ENCODE measurements around the gene TYW1. TPM values are rescaled to one million over a fixed set of nuclear protein-coding genes. Genes with fewer than 3 reads are reported as not detected.
"Not testable (repeated sequence)": the region's sequence is repeated elsewhere in the genome, so short reads cannot be mapped to it uniquely, and the experiment has no call there.

Gene TYW1
- total and polyA plus RNA-seq, 4 donors, result 3.9 to 15.9 (median 10.0) TPM

DNA sequence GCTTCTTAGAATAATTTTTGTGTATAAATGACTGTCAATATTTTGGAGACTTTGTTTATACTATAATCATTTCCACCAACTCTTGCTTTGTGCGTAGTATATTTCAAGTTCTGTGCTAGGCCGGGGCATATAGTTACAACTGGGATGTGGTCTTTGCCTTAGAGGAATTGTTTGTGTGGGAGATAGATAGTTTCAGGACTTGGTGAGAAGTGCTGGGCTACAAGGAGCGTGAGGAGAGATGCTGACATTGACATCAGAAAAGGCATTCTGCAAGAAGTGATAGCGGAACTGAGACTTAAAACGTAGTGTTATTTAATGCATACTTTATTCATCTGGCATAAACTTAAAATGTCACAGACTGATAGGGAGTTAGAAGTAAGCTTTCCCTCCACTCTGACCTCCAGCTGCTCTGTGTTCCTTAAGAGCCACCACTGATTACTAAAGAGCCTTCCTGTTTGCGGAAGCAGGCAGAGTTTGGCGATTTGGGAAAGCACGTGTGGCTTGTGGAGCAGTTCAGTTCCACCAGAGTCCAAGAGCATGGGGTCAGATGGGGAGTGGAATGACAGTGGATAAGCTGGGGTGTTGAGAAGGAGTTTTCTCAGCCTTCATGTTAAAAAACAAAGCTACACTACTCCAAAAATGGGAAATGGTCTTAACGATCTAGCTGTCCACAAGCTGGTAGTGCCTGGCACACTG lies 146.6 kb downstream of the TYW1 start:
- H3K4me3 ChIP-seq (ENCODE audit: low read length in 2 of 2); intact Hi-C loops (cut with DNase I); DNase-seq; H3K9me3 ChIP-seq (ENCODE audit: control insufficient read depth, low read length); ATAC-seq (ENCODE audit: low FRiP score); H3K4me1 ChIP-seq (ENCODE audit: control insufficient read depth in 1 of 2, insufficient read depth in 2 of 2, low read length in 2 of 2); H3K27ac ChIP-seq (ENCODE audit: low read depth in 1 of 2, low read length in 2 of 2); H3K36me3 ChIP-seq (ENCODE audit: control insufficient read depth in 1 of 2, insufficient read depth in 2 of 2, low read length in 1 of 2); H3K27me3 ChIP-seq (ENCODE audit: control insufficient read depth in 1 of 2, insufficient read depth in 2 of 2, low read length in 1 of 2): not testable (repeated sequence)
- WGBS, 2 donors, result 67 to 79% methylated on average over 9 of the region's 9 CpGs

GRCh38 chr7:67145581-67146193 lies 149.1 kb downstream of the TYW1 start:
- H3K27ac ChIP-seq (ENCODE audit: low read depth in 1 of 2, low read length in 2 of 2); DNase-seq; H3K27me3 ChIP-seq (ENCODE audit: control insufficient read depth in 1 of 2, insufficient read depth in 2 of 2, low read length in 1 of 2); H3K4me1 ChIP-seq (ENCODE audit: control insufficient read depth in 1 of 2, insufficient read depth in 2 of 2, low read length in 2 of 2); H3K9me3 ChIP-seq (ENCODE audit: control insufficient read depth, low read length); ATAC-seq (ENCODE audit: low FRiP score); H3K36me3 ChIP-seq (ENCODE audit: control insufficient read depth in 1 of 2, insufficient read depth in 2 of 2, low read length in 1 of 2); intact Hi-C loops (cut with DNase I); H3K4me3 ChIP-seq (ENCODE audit: low read length in 2 of 2): not testable (repeated sequence)
- 95 to 98% methylated on average over 3 of the region's 3 CpGs for WGBS, 2 donors

DNA sequence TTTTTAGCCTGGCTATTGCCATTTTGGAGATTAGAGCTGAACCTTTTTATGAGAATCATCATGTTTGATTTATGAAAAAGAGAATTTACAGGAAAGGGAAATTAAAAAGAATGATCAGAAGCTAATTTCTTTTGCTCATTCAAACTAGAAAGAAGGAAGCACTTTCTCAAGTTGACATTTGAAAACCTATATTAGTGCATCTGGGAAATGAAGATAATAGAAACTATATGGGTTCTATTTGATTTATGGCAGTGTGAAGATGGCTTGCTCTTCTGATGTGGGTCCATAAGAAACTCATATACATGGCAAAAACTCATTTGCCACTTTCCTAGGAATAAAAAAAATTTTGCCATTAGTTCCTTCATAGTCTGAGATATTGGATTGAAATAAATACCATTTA lies 152.5 kb downstream of the TYW1 start:
- intact Hi-C loops (cut with DNase I); H3K4me1 ChIP-seq (ENCODE audit: control insufficient read depth in 1 of 2, insufficient read depth in 2 of 2, low read length in 2 of 2); DNase-seq; H3K4me3 ChIP-seq (ENCODE audit: low read length in 2 of 2); H3K27ac ChIP-seq (ENCODE audit: low read depth in 1 of 2, low read length in 2 of 2); H3K27me3 ChIP-seq (ENCODE audit: control insufficient read depth in 1 of 2, insufficient read depth in 2 of 2, low read length in 1 of 2); ATAC-seq (ENCODE audit: low FRiP score); H3K36me3 ChIP-seq (ENCODE audit: control insufficient read depth in 1 of 2, insufficient read depth in 2 of 2, low read length in 1 of 2); H3K9me3 ChIP-seq (ENCODE audit: control insufficient read depth, low read length): not testable (repeated sequence)

DNA sequence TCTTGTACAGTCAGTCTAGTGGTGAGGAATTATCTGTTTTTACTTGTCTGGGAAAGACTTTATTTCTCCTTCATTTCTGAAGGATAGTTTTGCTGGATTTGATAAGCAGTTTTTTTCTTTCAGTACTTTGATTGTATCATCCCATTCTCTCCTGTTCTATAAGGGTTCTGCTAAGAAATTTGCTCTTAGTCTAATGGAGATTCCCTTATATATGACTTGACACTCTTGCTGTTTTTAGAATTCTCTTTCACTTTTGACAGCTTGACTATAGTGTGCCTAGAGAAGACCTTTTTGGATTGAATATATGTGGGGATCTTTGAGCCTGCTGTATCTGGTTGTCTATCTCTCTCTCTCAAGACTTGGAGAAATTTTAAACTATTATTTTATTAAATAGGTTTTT lies 157.7 kb downstream of the TYW1 start:
- intact Hi-C loops (cut with DNase I); DNase-seq; H3K4me1 ChIP-seq (ENCODE audit: control insufficient read depth in 1 of 2, insufficient read depth in 2 of 2, low read length in 2 of 2); H3K36me3 ChIP-seq (ENCODE audit: control insufficient read depth in 1 of 2, insufficient read depth in 2 of 2, low read length in 1 of 2); H3K4me3 ChIP-seq (ENCODE audit: low read length in 2 of 2); H3K27me3 ChIP-seq (ENCODE audit: control insufficient read depth in 1 of 2, insufficient read depth in 2 of 2, low read length in 1 of 2); H3K9me3 ChIP-seq (ENCODE audit: control insufficient read depth, low read length); ATAC-seq (ENCODE audit: low FRiP score); H3K27ac ChIP-seq (ENCODE audit: low read depth in 1 of 2, low read length in 2 of 2): not testable (repeated sequence)

- 96% methylated on average over 6 to 7 of the region's 7 CpGs for WGBS, 2 donors
- H3K4me3 ChIP-seq (ENCODE audit: low read length in 2 of 2); H3K4me1 ChIP-seq (ENCODE audit: control insufficient read depth in 1 of 2, insufficient read depth in 2 of 2, low read length in 2 of 2); H3K27me3 ChIP-seq (ENCODE audit: control insufficient read depth in 1 of 2, insufficient read depth in 2 of 2, low read length in 1 of 2); intact Hi-C loops (cut with DNase I); H3K27ac ChIP-seq (ENCODE audit: low read depth in 1 of 2, low read length in 2 of 2); H3K36me3 ChIP-seq (ENCODE audit: control insufficient read depth in 1 of 2, insufficient read depth in 2 of 2, low read length in 1 of 2); H3K9me3 ChIP-seq (ENCODE audit: control insufficient read depth, low read length); DNase-seq; ATAC-seq (ENCODE audit: low FRiP score): not testable (repeated sequence)
Observed at GRCh38 chr7:67156064-67156463, 159.4 kb downstream of the TYW1 start.

- H3K27me3 ChIP-seq (ENCODE audit: control insufficient read depth in 1 of 2, insufficient read depth in 2 of 2, low read length in 1 of 2); H3K27ac ChIP-seq (ENCODE audit: low read depth in 1 of 2, low read length in 2 of 2); H3K4me1 ChIP-seq (ENCODE audit: control insufficient read depth in 1 of 2, insufficient read depth in 2 of 2, low read length in 2 of 2); H3K36me3 ChIP-seq (ENCODE audit: control insufficient read depth in 1 of 2, insufficient read depth in 2 of 2, low read length in 1 of 2); ATAC-seq (ENCODE audit: low FRiP score); H3K4me3 ChIP-seq (ENCODE audit: low read length in 2 of 2); intact Hi-C loops (cut with DNase I); H3K9me3 ChIP-seq (ENCODE audit: control insufficient read depth, low read length); DNase-seq: not testable (repeated sequence)
- 86 to 91% methylated on average over 5 of the region's 5 CpGs for WGBS, 2 donors
Observed at GRCh38 chr7:67163285-67163684, 166.7 kb downstream of the TYW1 start.

- H3K27me3 ChIP-seq (ENCODE audit: control insufficient read depth in 1 of 2, insufficient read depth in 2 of 2, low read length in 1 of 2); H3K4me1 ChIP-seq (ENCODE audit: control insufficient read depth in 1 of 2, insufficient read depth in 2 of 2, low read length in 2 of 2); H3K4me3 ChIP-seq (ENCODE audit: low read length in 2 of 2); intact Hi-C loops (cut with DNase I); H3K27ac ChIP-seq (ENCODE audit: low read depth in 1 of 2, low read length in 2 of 2); H3K36me3 ChIP-seq (ENCODE audit: control insufficient read depth in 1 of 2, insufficient read depth in 2 of 2, low read length in 1 of 2); DNase-seq; H3K9me3 ChIP-seq (ENCODE audit: control insufficient read depth, low read length); ATAC-seq (ENCODE audit: low FRiP score): not testable (repeated sequence)
- 72 to 75% methylated on average over 3 of the region's 3 CpGs for WGBS, 2 donors
Observed at GRCh38 chr7:67171151-67171550, 174.5 kb downstream of the TYW1 start.

- H3K27me3 ChIP-seq (ENCODE audit: control insufficient read depth in 1 of 2, insufficient read depth in 2 of 2, low read length in 1 of 2); H3K4me3 ChIP-seq (ENCODE audit: low read length in 2 of 2); H3K27ac ChIP-seq (ENCODE audit: low read depth in 1 of 2, low read length in 2 of 2); H3K4me1 ChIP-seq (ENCODE audit: control insufficient read depth in 1 of 2, insufficient read depth in 2 of 2, low read length in 2 of 2); DNase-seq; ATAC-seq (ENCODE audit: low FRiP score); H3K9me3 ChIP-seq (ENCODE audit: control insufficient read depth, low read length); intact Hi-C loops (cut with DNase I); H3K36me3 ChIP-seq (ENCODE audit: control insufficient read depth in 1 of 2, insufficient read depth in 2 of 2, low read length in 1 of 2): not testable (repeated sequence)
- WGBS, 2 donors, result 36 to 53% methylated on average over 6 of the region's 6 CpGs
Observed at GRCh38 chr7:67176730-67177129, 180.1 kb downstream of the TYW1 start.
